Measurements from ENCODE around the gene SMYD3.

- no peak for TF ChIP-seq CTCF (IDR thresholded peaks at IDR 0.05; ENCODE audit: insufficient read depth, low read length, poor library complexity, severe bottlenecking)
- no peak for TF ChIP-seq EZH2phosphoT487 (conservative IDR thresholded peaks at IDR 0.05; ENCODE audit: low read length)
These were observed 574.6 kb downstream of the SMYD3 start for GRCh38 chr1:245932302-245932972.
